SH-SY5Y (cell line): ENCODE data around the gene PPAN.

Source experiments
- GATA2 ChIP-seq: IDR thresholded peaks from 2 replicates; pipeline ENCODE4 v1.6.1; 2011; ENCODE audit warnings: mild to moderate bottlenecking, low read depth, low read length
- GATA3 ChIP-seq: IDR thresholded peaks from 2 replicates; pipeline ENCODE4 v1.6.1; 2011; ENCODE audit warnings: low read depth, mild to moderate bottlenecking, low read length, moderate library complexity

DNA sequence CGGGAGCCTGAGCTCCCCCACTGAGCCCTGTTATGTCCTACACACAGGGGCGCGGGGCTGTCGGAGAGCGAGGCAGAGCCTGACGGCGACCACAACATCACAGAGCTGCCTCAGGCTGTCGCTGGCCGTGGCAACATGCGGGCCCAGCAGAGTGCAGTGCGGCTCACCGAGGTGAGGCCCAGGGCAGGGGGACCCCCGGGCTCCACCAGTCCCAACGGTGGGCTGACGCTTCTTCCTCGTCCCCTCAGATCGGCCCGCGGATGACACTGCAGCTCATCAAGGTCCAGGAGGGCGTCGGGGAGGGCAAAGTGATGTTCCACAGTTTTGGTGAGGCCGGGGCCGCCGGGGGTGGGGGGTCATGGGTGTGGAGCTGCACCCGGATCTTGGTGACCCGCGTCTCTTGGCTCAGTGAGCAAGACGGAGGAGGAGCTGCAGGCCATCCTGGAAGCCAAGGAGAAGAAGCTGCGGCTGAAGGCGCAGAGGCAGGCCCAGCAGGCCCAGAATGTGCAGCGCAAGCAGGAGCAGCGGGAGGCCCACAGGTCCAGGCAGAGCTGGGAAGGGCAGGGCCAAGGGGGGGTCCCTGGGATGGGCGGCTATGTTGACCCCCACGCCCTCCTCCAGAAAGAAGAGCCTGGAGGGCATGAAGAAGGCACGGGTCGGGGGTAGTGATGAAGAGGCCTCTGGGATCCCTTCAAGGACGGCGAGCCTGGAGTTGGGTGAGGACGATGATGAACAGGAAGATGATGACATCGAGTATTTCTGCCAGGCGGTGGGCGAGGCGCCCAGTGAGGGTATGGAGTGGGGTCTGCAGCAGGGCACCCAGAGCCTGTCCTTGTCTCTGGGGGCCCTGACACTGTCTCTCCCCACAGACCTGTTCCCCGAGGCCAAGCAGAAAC, 4.2 kb downstream of the PPAN start:
- no peak for TF ChIP-seq GATA3
- TF ChIP-seq GATA2, result no peak
